Glomerular visceral epithelial cell (primary cell): Measurements from ENCODE around the gene HOXC12.
A peak's percentile ranks its signal among the peaks of the same experiment; 100 is the strongest.

Source experiments
- DNase-seq: peaks from one replicate; pipeline ENCODE4 v3.0.0-alpha.2; 2016; ENCODE audit errors: extremely low spot score

The HOXC12 gene

DNA sequence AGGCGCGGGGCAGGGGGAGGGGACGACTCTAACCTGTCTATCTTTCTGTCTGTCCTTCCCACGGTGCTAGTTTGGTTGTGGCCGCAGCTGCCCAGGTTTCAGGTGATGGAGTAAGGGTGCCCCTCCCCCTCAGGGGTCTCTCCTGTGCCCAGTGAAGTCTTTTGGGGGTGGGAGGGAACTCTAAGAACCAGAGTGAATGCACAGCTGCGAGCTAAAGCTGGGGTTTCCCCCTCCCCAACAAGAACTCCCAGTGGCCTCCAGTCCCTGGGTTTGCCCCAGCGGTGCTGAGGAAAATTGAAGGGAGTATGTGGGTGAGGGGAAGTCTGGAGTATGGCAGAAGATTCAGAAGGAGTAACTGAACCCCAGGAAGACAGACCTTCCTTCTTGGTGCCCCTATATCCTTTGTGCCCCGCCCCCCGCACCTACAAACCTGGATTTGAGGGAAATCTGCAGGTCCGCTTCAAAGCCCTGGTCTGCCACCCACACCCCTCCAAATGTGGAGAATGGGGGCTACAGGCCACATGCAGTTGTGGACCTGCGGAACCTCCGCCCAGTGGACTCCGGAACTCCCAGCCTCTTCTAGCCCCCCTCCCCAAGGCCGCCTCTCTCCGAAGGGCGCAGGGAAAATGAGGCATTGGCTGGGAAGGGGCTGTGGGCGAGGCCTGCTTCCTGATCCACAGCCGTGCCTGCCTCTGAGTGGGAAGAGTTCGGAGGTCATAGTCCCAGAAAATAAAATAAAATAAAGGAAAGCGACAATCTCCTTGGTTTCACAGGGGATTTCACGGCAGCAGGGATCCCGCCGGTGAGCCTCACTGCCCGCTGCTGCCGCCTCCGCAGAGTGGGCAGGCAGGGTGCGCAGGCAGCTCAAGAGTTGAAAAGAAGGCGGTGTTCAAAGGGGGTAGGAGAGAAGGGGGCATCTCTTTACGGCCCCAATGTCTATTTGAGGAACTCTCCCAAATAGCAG is 41.8 kb downstream of the HOXC12 start:
- no peak for DNase-seq

- DNase-seq, result no peak
These were observed 42.8 kb downstream of the HOXC12 start for GRCh38 chr12:53997204-53998109.

- no peak for DNase-seq
These were observed 43.6 kb downstream of the HOXC12 start for GRCh38 chr12:53998110-53998899.

- no peak for DNase-seq
These were observed 44.2 kb downstream of the HOXC12 start for GRCh38 chr12:53998900-53999236.

DNA sequence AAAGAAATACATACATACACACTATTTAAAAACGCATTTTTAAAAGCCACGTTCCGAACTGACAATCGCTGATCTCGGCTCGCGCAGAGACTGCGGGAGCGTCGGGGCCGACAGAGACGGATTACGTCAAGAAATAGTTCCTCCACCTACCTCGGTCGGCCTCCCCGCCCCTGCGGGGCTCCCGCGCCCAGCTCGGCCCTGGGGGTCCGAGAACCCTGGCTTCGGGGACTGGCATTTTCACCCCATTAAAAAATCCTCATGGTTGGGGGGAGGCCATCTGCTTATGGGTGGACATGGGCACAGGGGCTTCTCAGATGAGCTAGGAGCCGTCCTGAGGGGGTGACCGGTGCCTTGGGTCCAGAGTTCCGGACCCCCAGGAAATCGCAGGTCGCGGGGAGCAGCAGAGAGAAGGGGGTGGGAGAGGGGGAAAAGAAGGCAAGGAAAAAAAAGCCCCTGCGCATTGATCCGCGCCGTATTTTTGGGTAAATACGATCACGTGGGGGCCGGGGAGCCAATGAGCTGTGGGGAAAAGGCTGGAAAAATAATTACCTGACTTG is 44.9 kb downstream of the HOXC12 start:
- peak; percentile 69 for DNase-seq

- DNase-seq, result no peak
These were observed 45.7 kb downstream of the HOXC12 start, which contains the start of gene HOXC9 for GRCh38 chr12:54000116-54001114. HOXC9 (plus strand) TSS chr12:54000161; CDS start chr12:54000189, 28 bp downstream.

DNA sequence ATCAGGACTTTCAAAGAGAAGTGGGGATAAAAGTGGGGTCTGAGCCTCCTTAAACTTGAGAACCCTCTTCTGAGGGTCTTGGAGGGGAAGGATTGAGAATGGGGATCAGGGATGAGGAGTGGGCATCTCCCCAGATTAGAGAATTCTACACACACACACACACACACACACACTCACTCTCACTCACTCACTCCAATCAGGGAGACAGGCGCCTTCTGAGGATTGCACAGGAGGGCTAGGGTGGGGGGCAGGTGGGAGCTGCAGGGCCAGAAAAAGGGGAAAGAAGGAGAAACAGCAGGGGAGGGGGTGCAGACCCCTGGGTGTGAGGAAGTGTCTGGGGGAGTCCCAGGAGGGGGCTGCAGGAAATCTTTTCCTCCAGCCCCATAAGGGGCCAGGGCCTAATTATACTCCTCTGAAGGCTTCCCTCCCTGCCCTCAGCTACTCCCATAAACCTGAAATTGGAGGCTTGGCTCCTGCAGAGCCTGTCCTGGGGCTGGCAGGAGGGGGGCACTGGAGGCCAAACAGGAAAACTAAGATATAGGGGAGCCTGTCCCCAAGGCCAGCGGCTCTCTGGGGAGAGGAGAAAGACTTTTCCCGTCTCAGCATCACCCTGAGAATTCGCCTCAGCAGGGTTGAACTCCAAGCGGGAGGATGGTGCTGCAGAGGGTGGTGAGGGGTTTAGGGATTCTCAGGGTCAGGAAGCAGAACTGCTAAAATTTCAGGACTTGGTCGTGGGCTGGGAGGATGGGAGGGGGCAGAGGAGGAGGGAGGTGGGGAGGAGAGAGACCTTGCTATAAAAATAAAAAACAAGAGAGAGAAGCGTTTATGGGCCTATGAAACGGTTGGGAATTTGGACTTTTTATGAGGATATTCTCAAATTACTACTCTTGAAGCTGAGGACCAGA is 46.8 kb downstream of the HOXC12 start:
- no peak for DNase-seq

DNA sequence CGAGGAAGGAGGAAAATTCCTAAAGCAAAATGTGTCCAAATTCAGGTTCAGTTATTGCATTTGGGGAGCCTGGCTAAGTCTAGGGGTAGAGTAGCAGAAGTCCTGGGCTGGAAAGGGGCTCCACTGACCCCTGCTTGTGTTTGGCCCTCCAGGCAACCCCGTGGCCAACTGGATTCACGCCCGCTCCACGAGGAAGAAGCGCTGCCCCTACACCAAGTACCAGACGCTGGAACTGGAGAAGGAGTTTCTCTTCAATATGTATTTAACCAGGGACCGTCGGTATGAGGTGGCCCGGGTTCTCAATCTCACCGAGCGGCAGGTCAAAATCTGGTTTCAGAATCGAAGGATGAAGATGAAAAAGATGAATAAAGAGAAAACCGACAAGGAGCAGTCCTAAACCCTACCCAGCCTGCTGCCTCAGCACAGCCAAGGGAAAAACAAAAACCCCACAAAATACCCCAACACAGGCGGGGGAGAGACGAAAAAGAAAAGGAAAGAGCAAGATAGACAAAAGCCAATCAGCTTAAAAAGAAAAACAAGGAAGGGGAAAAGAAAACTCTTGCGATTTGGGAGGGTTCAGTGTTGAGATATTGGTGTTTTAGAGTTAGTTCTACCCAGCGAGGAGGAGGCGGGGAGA is 47.7 kb downstream of the HOXC12 start:
- no peak for DNase-seq

- no peak for DNase-seq
These were observed 48.2 kb downstream of the HOXC12 start for GRCh38 chr12:54002915-54003389.

DNA sequence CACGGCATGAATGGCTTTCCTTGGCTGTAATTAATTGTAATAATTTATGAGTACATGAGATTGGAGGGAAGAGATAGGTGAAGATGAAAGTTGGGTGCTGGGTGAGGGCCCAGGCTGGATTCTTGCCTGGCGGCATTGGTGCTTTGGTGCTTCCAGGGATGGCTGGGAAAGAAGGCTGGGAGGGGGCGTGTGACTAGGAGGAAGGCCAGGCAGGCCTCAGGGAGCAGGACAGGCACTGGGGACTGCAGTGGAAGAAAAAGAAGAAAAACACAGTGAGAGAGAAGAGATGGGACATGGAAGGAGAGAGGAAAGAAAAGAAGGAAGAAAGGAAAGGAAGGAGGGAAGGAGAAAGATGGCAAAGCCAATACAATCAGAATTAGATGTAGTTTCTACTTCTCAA is 48.9 kb downstream of the HOXC12 start:
- DNase-seq, result no peak

- DNase-seq, result no peak
These were observed 49.5 kb downstream of the HOXC12 start for GRCh38 chr12:54004063-54004840.

DNA sequence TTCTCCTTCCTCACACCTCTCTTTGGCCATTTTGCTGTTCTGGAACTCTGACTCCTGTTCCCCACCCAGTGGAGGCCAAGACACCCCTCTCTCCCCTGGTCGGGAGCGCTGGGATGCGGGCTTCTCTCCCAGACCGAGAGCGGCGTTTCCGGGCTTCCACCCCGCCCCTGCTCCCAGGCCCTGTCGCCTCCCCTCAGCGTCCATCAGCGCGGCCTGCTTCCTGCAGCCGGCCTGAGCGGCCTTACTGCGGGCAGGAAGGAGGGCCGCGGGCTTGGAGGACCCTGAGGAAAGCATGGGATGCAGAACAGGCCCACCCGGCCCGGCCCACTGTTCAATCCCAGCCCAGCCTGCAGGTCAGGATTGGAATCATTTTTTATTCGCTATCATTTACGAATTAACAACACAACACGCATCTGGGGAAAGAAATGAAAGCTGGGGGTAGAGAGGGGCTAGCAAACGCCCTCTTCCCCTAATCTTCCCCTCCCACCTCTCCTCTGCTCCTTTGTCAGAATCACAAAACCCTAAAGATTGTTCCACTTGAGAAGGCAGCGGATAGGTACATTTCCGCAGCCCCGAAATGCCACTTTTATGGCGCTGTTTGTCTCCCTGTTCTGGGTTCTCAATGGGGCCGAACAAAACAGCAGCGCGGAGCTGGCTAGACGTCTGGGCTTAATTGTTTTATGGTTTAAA is 50.3 kb downstream of the HOXC12 start:
- no peak for DNase-seq

DNA sequence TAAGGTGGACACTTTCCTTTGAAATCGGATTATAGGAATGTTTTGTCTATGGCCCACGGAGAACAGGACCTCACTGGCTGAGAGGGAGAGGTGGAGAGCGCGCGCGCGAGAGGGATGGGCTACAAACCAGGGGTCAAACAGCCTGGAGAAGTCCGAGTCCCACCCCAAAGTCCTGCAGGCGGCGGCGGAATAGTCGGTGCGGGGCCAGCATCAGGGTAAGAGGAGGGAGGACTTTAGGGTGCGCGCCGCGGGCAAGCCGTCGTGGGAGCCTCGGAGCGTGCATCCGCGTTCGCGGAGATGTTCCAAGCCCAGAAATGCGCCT is 50.8 kb downstream of the HOXC12 start:
- no peak for DNase-seq

GRCh38 chr12:54005853-54006558 is 51.3 kb downstream of the HOXC12 start:
- DNase-seq, result peak; percentile 84

DNA sequence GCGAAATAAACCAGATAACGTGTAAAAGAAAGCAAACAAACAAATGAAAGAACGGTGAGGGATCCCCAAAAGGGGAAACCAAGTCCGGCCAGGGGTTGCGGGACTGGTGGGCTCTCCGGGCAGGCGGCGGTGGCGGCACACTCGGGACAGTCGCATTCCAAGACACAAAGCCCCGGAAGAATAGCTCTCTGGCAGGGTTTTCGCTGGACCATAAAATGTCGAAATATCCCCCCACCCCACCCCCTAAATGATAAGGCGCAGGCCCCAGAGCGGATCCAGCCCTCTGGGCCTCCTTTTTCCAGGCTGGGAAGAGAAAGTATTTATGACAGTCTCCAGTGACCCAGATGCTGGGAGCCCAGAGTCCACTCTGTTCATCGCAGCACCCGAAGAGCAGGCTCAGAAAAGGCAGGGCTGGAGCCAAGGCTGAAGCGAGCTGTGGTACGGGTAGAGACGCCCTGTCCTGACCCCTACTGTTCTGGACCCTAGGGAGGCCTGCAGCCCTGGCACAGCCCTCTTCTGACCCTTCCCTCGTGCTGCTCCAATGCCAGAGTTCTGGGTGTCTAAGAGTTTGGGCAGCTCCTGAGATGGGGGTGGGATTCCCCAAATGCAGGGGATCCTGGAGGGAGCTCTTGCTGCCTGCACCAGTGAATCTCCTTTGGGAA is 52.0 kb downstream of the HOXC12 start:
- no peak for DNase-seq
